Right lobe of liver (tissue), 4 donors: Measurements from ENCODE around the gene CEACAM7.

Experiments used
- CTCF ChIP-seq, 4 donors: fragments of 200-600 bp in 3 of 4; fragments of 450-650 bp in 1 of 4; IDR thresholded peaks; one replicate each; pipeline versions ENCODE4 v1.5.1 to v1.8.0; 2016 to 2022; ENCODE audit warnings: antibody characterized with exemption in 4 of 4, mild to moderate bottlenecking in 2 of 4
- POLR2A ChIP-seq: fragments of 450-650 bp; IDR thresholded peaks from one replicate; pipeline ENCODE4 v1.6.1; 2017; ENCODE audit warnings: antibody characterized with exemption, mild to moderate bottlenecking
- donor health status: DM: no; HTN: no; CAD: no.
- donor health status: DM: no; HTN: no; CAD: no.
- donor health status: DM: no; HTN: yes; CAD: no.

DNA sequence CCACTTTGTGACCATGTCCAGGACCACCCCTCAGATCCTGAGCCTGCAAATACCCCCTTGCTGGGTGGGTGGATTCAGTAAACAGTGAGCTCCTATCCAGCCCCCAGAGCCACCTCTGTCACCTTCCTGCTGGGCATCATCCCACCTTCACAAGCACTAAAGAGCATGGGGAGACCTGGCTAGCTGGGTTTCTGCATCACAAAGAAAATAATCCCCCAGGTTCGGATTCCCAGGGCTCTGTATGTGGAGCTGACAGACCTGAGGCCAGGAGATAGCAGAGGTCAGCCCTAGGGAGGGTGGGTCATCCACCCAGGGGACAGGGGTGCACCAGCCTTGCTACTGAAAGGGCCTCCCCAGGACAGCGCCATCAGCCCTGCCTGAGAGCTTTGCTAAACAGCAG lies 7.7 kb upstream of the CEACAM7 start:
- TF ChIP-seq CTCF (IDR thresholded peaks at IDR 0.05) (no peak), POLR2A (no peak)
